ENCODE measurements around the gene LPAR5.

The LPAR5 gene

GRCh38 chr12:6612652-6613014 lies 23.1 kb downstream of the LPAR5 start:
- TF ChIP-seq SIN3A (IDR thresholded peaks at IDR 0.05; ENCODE audit: borderline replicate concordance, insufficient read depth, low read length) (no peak), FOXP2 (optimal IDR thresholded peaks at IDR 0.05; ENCODE audit: borderline replicate concordance, extremely low read depth, extremely low read length, insufficient read depth) (no peak), TAF1 (IDR thresholded peaks at IDR 0.05; ENCODE audit: borderline replicate concordance, insufficient read depth, low read length) (no peak), POLR2AphosphoS5 (IDR thresholded peaks at IDR 0.05; ENCODE audit: low read depth, low read length) (no peak), REST (IDR thresholded peaks at IDR 0.05; ENCODE audit: insufficient read depth in 1 of 2, low read depth in 2 of 2, low read length in 2 of 2) (no peak)

- TF ChIP-seq POLR2AphosphoS5 (IDR thresholded peaks at IDR 0.05; ENCODE audit: low read depth, low read length): no peak
These were observed 23.5 kb downstream of the LPAR5 start for GRCh38 chr12:6612247-6612646.

GRCh38 chr12:6608592-6609281 lies 27.0 kb downstream of the LPAR5 start:
- no peak for TF ChIP-seq TAF1 (IDR thresholded peaks at IDR 0.05; ENCODE audit: borderline replicate concordance, insufficient read depth, low read length)
- TF ChIP-seq SIN3A (IDR thresholded peaks at IDR 0.05; ENCODE audit: borderline replicate concordance, insufficient read depth, low read length): no peak
- no peak for TF ChIP-seq POLR2AphosphoS5 (IDR thresholded peaks at IDR 0.05; ENCODE audit: low read depth, low read length)
- TF ChIP-seq REST (IDR thresholded peaks at IDR 0.05; ENCODE audit: insufficient read depth in 1 of 2, low read depth in 2 of 2, low read length in 2 of 2): no peak
- no peak for TF ChIP-seq FOXP2 (optimal IDR thresholded peaks at IDR 0.05; ENCODE audit: borderline replicate concordance, extremely low read depth, extremely low read length, insufficient read depth)

GRCh38 chr12:6607751-6608591 lies 27.8 kb downstream of the LPAR5 start:
- 0 out of 2 replicates have a peak, but pooled peaks have one; percentile 18 for TF ChIP-seq TAF1 (IDR thresholded peaks at IDR 0.05; ENCODE audit: borderline replicate concordance, insufficient read depth, low read length)
- TF ChIP-seq SIN3A (IDR thresholded peaks at IDR 0.05; ENCODE audit: borderline replicate concordance, insufficient read depth, low read length): no peak
- TF ChIP-seq FOXP2 (optimal IDR thresholded peaks at IDR 0.05; ENCODE audit: borderline replicate concordance, extremely low read depth, extremely low read length, insufficient read depth): no peak

- TF ChIP-seq FOXP2 (optimal IDR thresholded peaks at IDR 0.05; ENCODE audit: borderline replicate concordance, extremely low read depth, extremely low read length, insufficient read depth) (peak; percentile 51), SIN3A (IDR thresholded peaks at IDR 0.05; ENCODE audit: borderline replicate concordance, insufficient read depth, low read length) (peak; percentile 47; the same call in 1 of the 2 replicates), TAF1 (IDR thresholded peaks at IDR 0.05; ENCODE audit: borderline replicate concordance, insufficient read depth, low read length) (no peak)
These were observed 29.2 kb downstream of the LPAR5 start for GRCh38 chr12:6606331-6607131.

GRCh38 chr12:6605421-6606330 lies 30.1 kb downstream of the LPAR5 start:
- no peak for TF ChIP-seq SIN3A (IDR thresholded peaks at IDR 0.05; ENCODE audit: borderline replicate concordance, insufficient read depth, low read length)

All from PFSK-1 (cell line).